HepG2 (cell line): ENCODE results near the gene CERS6. TPM values are rescaled to one million over a fixed set of nuclear protein-coding genes. Genes with fewer than 3 reads are reported as not detected.

ENCODE experiments used
- ATAC-seq: fragments of 200-7000 bp; cut with Tn5 transposase; 3 replicates; pipeline ENCODE4 v1.9.1; 2020; ENCODE audit warnings: mild to moderate bottlenecking, moderate library complexity
- BruUV-seq: library from RNA; stranded (reverse); fragments of 400-500 nt; replicated peaks from 2 replicates; lab custom pipeline; 2021; lab: Mats Ljungman, UMichigan
- CTCF ChIA-PET: fragments of 300-600 bp; formaldehyde crosslinking; extraction: SDS; loops from one replicate; lab custom pipeline; 2021; ENCODE audit warnings: low total read pairs, inconsistent platforms, low intra/inter-chr PET ratio; lab: Yijun Ruan, JAX
- POLR2A ChIA-PET: fragments of 350-600 bp; sonication (Branson Sonifier 250); formaldehyde crosslinking; loops from one replicate; lab custom pipeline; 2020; ENCODE audit warnings: antibody characterized with exemption, inconsistent platforms; lab: Yijun Ruan, JAX
- DNase-seq: peaks from one replicate; pipeline ENCODE4 v3.0.0-alpha.2; 2015; ENCODE audit warnings: low spot score
- FAIRE-seq: peaks from 3 replicates; lab custom pipeline; 2011; peaks lifted over from hg19 to GRCh38; lab: Jason Lieb, UNC
- H2AFZ ChIP-seq: one replicate; pipeline ENCODE4 v1.6.1; 2011; ENCODE audit warnings: low read length, inconsistent platforms
- H3K27ac ChIP-seq: fragments of 300-600 bp; 3 replicates; pipeline ENCODE4 v1.8.0; 2011; ENCODE audit warnings: mixed run types, mild to moderate bottlenecking, mixed read lengths, low read length, inconsistent platforms; ENCODE audit not compliant: insufficient read depth; ENCODE audit errors: extremely low read length
- H3K27me3 ChIP-seq, 2 experiments: fragments of 200-600 bp in 1 of 2; 2 replicates in 1 of 2; 3 replicates in 1 of 2; pipeline versions ENCODE4 v1.6.0 to v1.8.0; 2011; ENCODE audit warnings: low read length in 2 of 2, mild to moderate bottlenecking in 2 of 2, moderate library complexity in 2 of 2, inconsistent platforms in 1 of 2; ENCODE audit not compliant: insufficient read depth in 2 of 2, control insufficient read depth in 1 of 2
- H3K36me3 ChIP-seq, 2 experiments: fragments of 200-600 bp in 1 of 2; replicated peaks in 1 of 2; 2 replicates in 1 of 2; 3 replicates in 1 of 2; pipeline versions ENCODE4 v1.5.1 to v1.8.0; 2011; ENCODE audit warnings: low read length in 2 of 2, inconsistent platforms in 1 of 2; ENCODE audit not compliant: insufficient read depth in 2 of 2, control insufficient read depth in 1 of 2
- H3K4me1 ChIP-seq: 2 replicates; pipeline ENCODE4 v1.5.1; 2012; ENCODE audit warnings: low read length, inconsistent platforms; ENCODE audit not compliant: insufficient read depth
- H3K4me2 ChIP-seq: 2 replicates; pipeline ENCODE4 v1.6.0; 2011; ENCODE audit warnings: low read depth, low read length, inconsistent platforms
- H3K4me3 ChIP-seq, 3 experiments: fragments of 200-600 bp in 1 of 3; sonication (generic), shearing (Covaris generic) in 1 of 3; replicated peaks in 1 of 3; 2 replicates each; pipeline ENCODE4 v1.5.1; 2011 to 2016; ENCODE audit warnings: low read length in 3 of 3, inconsistent platforms in 2 of 3, low read depth in 2 of 3, mild to moderate bottlenecking in 2 of 3, control low read depth in 1 of 3, mixed read lengths in 1 of 3; ENCODE audit not compliant: insufficient read depth in 1 of 3
- H3K79me2 ChIP-seq: one replicate; pipeline ENCODE4 v1.6.1; 2011; ENCODE audit warnings: low read length, inconsistent platforms; ENCODE audit not compliant: insufficient read depth
- H3K9ac ChIP-seq: 2 replicates; pipeline ENCODE4 v1.6.0; 2011; ENCODE audit warnings: mild to moderate bottlenecking, low read depth, low read length, inconsistent platforms; ENCODE audit not compliant: insufficient read depth
- H3K9me3 ChIP-seq: 2 replicates; pipeline ENCODE4 v1.5.1; 2012; ENCODE audit warnings: mild to moderate bottlenecking, low read length
- H4K20me1 ChIP-seq: 2 replicates; pipeline ENCODE4 v1.6.0; 2011; ENCODE audit warnings: inconsistent platforms, mild to moderate bottlenecking, low read length, moderate library complexity; ENCODE audit not compliant: insufficient read depth
- ARID2 ChIP-seq: sonication (generic); formaldehyde crosslinking; IDR thresholded peaks from 2 replicates; pipeline ENCODE4 v1.8.1; 2022; ENCODE audit warnings: mild to moderate bottlenecking, missing genetic modification reagents, borderline replicate concordance
- MIXL1 ChIP-seq: IDR thresholded peaks from 2 replicates; pipeline ENCODE4 v1.6.1; 2016
- PLRG1 ChIP-seq: fragments of 450-650 bp; conservative IDR thresholded peaks from 2 replicates; pipeline ENCODE4 v1.6.1; 2016
- RXRA ChIP-seq: sonication (generic); formaldehyde crosslinking; IDR thresholded peaks from 2 replicates; pipeline ENCODE4 v1.5.1; 2020; ENCODE audit warnings: missing genetic modification reagents
- SNAI1 ChIP-seq: sonication (generic); formaldehyde crosslinking; IDR thresholded peaks from 2 replicates; pipeline ENCODE4 v1.5.0; 2020; ENCODE audit warnings: mild to moderate bottlenecking, missing genetic modification reagents, borderline replicate concordance
- ZNF136 ChIP-seq: sonication (generic); formaldehyde crosslinking; IDR thresholded peaks from 2 replicates; pipeline ENCODE4 v1.8.1; 2022; ENCODE audit warnings: low read depth, mild to moderate bottlenecking, moderate library complexity, missing genetic modification reagents
- ZNF143 ChIP-seq: sonication (generic); formaldehyde crosslinking; IDR thresholded peaks from 2 replicates; pipeline ENCODE4 v1.4.0; 2020; ENCODE audit warnings: missing genetic modification reagents
- ZNF781 ChIP-seq: sonication (generic); formaldehyde crosslinking; IDR thresholded peaks from 2 replicates; pipeline ENCODE4 v1.5.1; 2020; ENCODE audit warnings: borderline replicate concordance, mild to moderate bottlenecking, missing genetic modification reagents; ENCODE audit errors: not compliant biosample characterization
- ZSCAN20 ChIP-seq: sonication (generic); formaldehyde crosslinking; IDR thresholded peaks from 2 replicates; pipeline ENCODE4 v1.4.0; 2020; ENCODE audit warnings: missing genetic modification reagents, mild to moderate bottlenecking, borderline replicate concordance
- WGBS: methylation state at CpG from one replicate; pipeline ENCODE4 v1.1.6; 2017; ENCODE audit warnings: low lambda C conversion rate; 5-methylcytosine and 5-hydroxymethylcytosine counted together
- in situ Hi-C: cut with HindIII; loops from 2 replicates; pipeline ENCODE4 v1.10.0; 2017; ENCODE audit warnings: low pct_unique_long_range_greater_than_20kb; ENCODE audit not compliant: extremely low pct_ligation_motif_present
- intact Hi-C: fragments of 100-400 bp; cut with micrococcal nuclease; formaldehyde crosslinking; loops from one replicate; pipeline ENCODE4 v1.10.0; 2022; ENCODE audit not compliant: unreplicated experiment
- polyA plus RNA-seq, 8 experiments: library from polyadenylated mRNA; depleted of rRNA in 3 of 8; stranded (reverse) in 7 of 8; unstranded in 1 of 8; fragments of >200 nt; fragmentation: Illumina TruSeq in 4 of 8; extraction: Trizol in 4 of 8; gene quantifications; 2 replicates each; pipeline versions ENCODE4 v1.2.1 to v1.2.3, GENCODE V29; 2011 to 2016; ENCODE audit warnings: low read depth in 4 of 8, missing spikeins in 1 of 8, mixed read lengths in 1 of 8; ENCODE audit not compliant: insufficient read depth in 1 of 8
- total RNA-seq, 5 experiments: library from RNA; depleted of rRNA; stranded (reverse); fragments of >200 nt; fragmentation: Illumina TruSeq; extraction: Trizol; gene quantifications; 2 replicates each; pipeline ENCODE4 v1.2.3, GENCODE V29; 2016; ENCODE audit warnings: low read depth in 1 of 5
- TF ChIP-seq, protein P1 (sequence below), 2 experiments: fragments of 450-650 bp in 1 of 2; sonication (generic) in 1 of 2; formaldehyde crosslinking in 1 of 2; IDR thresholded peaks; 2 replicates each; pipeline versions ENCODE4 v1.6.1 to v1.8.0; 2016 to 2022; ENCODE audit warnings: antibody characterized with exemption in 1 of 2, mild to moderate bottlenecking in 1 of 2, missing genetic modification reagents in 1 of 2
- TF ChIP-seq, protein P2 (sequence below): sonication (generic); formaldehyde crosslinking; IDR thresholded peaks from 2 replicates; pipeline ENCODE4 v1.5.1; 2020; ENCODE audit warnings: mild to moderate bottlenecking, missing genetic modification reagents, borderline replicate concordance

The CERS6 gene
- total and polyA plus RNA-seq, 2 of the 13 experiments (the other 11 are each of a cell fraction or from before 2014, with no cell fraction given), result 10.1 to 20.3 TPM

DNA sequence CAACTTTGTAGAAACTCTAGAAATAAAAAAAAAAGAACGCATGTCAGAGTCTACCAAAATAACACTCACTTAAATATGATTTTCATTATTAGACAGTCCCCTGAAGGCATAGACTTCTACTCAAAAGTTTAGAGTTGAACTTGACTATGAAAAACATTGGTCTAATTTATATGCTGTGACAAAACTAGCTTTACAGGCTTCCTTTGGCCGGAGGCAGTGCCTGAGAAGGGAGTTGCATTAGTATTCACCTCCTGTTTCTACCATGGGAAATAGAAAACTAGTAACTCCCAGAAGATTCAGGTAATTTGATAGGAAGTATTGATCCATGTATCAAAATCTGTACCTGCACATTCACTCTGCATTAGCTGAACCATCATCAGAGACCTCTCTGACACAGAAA is 182.9 kb downstream of the CERS6 start:
- CTCF ChIA-PET, result no interaction called here
- WGBS, result 96% methylated on average over 2 of the region's 2 CpGs
- POLR2A ChIA-PET, result no interaction called here

More for the DNA sequence above, 182.9 kb downstream of the CERS6 start:
- in situ Hi-C loops, result no loop called here
- Histone ChIP-seq H2AFZ (no peak overlapping the region), H3K27ac (no peak overlapping the region), H3K4me2 (no peak overlapping the region), H3K36me3 (no peaks in the 10 kb centered on the region), H3K27me3 (no peaks in the 10 kb centered on the region), H3K4me3 (no peak overlapping the region), H4K20me1 (no peaks in the 10 kb centered on the region), H3K9ac (no peak overlapping the region), H3K4me1 (no peaks in the 10 kb centered on the region), H3K9me3 (no peaks in the 10 kb centered on the region), H3K79me2 (no peaks in the 10 kb centered on the region)
- TF ChIP-seq ZNF136 (CRISPR knock-in tag) (no peak), ARID2 (CRISPR knock-in tag) (no peak), ZSCAN20 (CRISPR knock-in tag) (no peak), ZNF781 (CRISPR knock-in tag) (no peak), PLRG1 (no peak), SNAI1 (CRISPR knock-in tag) (no peak), ZNF143 (CRISPR knock-in tag) (no peak), RXRA (no peak), MIXL1 (CRISPR knock-in tag) (no peak)
- TF ChIP-seq, protein P1, sequence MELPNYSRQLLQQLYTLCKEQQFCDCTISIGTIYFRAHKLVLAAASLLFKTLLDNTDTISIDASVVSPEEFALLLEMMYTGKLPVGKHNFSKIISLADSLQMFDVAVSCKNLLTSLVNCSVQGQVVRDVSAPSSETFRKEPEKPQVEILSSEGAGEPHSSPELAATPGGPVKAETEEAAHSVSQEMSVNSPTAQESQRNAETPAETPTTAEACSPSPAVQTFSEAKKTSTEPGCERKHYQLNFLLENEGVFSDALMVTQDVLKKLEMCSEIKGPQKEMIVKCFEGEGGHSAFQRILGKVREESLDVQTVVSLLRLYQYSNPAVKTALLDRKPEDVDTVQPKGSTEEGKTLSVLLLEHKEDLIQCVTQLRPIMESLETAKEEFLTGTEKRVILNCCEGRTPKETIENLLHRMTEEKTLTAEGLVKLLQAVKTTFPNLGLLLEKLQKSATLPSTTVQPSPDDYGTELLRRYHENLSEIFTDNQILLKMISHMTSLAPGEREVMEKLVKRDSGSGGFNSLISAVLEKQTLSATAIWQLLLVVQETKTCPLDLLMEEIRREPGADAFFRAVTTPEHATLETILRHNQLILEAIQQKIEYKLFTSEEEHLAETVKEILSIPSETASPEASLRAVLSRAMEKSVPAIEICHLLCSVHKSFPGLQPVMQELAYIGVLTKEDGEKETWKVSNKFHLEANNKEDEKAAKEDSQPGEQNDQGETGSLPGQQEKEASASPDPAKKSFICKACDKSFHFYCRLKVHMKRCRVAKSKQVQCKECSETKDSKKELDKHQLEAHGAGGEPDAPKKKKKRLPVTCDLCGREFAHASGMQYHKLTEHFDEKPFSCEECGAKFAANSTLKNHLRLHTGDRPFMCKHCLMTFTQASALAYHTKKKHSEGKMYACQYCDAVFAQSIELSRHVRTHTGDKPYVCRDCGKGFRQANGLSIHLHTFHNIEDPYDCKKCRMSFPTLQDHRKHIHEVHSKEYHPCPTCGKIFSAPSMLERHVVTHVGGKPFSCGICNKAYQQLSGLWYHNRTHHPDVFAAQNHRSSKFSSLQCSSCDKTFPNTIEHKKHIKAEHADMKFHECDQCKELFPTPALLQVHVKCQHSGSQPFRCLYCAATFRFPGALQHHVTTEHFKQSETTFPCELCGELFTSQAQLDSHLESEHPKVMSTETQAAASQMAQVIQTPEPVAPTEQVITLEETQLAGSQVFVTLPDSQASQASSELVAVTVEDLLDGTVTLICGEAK (IDR thresholded peaks at IDR 0.05), result no peak
- TF ChIP-seq, protein P1 (CRISPR knock-in tag; IDR thresholded peaks at IDR 0.05), result no peak
- TF ChIP-seq, protein P2, sequence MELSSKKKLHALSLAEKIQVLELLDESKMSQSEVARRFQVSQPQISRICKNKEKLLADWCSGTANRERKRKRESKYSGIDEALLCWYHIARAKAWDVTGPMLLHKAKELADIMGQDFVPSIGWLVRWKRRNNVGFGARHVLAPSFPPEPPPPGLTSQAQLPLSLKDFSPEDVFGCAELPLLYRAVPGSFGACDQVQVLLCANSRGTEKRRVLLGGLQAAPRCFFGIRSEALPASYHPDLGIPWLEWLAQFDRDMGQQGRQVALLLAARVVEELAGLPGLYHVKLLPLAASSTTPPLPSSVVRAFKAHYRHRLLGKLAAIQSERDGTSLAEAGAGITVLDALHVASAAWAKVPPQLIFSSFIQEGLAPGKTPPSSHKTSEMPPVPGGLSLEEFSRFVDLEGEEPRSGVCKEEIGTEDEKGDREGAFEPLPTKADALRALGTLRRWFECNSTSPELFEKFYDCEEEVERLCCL (CRISPR knock-in tag), result no peak
- DNase-seq (no peak), ATAC-seq (no peak), FAIRE-seq (no peak)
- BruUV-seq, result no TSS peak
- intact Hi-C loops, result no loop called here
